NCI-H1105 treated with DMSO at 0.1 percent for 48 hours (cell line): ENCODE results near the gene SUSD6.

Source experiments
- DNase-seq: peaks from one replicate; lab custom pipeline; 2025; lab: John Stamatoyannopoulos, UW

Gene SUSD6

DNA sequence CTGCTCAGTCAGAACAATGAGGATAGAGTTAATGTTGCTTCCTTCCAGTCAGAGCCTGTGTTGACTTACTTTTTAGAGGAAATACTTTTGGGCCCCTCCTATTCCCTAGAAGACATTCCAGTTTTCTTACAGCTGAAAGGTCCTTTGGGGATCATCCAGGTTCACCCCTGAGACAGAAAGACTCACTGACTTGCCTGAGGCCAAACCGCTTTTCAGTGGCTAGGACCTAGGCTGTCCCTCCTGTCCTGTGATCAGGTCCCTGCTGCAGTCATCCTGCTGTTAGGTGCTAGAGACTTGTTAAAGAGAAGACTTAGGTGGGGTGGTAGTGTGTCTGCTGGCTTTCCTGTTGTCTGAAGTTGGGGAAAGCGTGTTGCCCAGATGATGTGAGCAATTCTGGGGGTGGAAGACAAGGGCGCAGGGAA is 39.6 kb downstream of the SUSD6 start:
- DNase-seq = no peak

DNA sequence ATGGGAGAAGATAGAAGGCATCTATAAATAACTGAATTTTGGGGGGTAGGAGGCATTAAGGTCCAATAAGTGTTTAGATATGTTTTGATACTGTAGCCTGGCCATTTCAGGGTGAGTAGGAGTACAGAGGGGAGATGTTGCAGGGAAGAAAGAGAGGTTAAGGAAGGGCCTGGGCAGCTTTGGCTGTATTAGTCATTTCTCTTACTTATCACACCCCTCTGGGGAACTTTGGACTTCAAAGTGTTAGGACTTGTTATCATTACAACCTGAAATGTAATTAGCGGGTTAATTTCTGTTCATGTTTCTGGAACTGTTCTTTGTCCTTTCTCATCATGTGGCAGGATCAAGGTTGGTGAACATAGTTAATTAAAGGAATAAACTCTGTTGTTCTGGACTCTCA is 40.3 kb downstream of the SUSD6 start:
- DNase-seq = no peak

DNA sequence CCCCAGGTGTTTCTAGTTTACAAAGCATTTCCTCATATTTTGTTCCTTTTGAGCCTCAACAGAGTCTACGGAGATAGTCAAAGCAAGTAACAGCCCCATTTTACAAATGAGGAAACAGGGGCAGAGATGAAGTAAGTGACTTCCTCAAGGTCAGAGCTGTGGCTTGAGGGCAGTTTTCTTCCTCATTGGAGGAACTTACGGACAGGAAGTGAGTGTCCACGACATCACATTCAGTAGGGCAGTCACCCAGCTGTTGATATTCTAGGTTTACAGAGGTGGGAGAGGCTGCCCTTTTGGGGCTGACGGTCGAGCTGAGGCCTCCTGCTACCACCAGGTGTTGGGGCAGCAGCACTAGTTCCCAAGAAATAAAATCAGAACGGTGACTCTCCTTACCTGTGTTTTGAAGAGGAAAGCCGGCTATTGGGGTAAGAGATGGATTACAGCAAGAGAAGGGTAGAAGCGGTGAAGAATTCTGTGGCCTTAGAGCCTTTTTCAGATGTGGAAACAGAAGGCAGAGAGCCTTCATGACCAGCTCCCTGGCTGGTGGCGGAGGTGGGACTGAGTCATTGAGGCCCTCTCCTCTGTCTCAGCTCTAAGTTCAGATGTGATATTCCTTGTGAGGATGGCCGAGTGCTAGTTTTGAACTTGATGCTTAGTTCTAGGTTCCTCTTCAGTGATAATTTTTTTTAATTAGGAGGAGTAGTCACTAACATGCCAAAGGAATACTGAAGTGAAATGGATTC is 41.7 kb downstream of the SUSD6 start:
- DNase-seq = no peak

DNA sequence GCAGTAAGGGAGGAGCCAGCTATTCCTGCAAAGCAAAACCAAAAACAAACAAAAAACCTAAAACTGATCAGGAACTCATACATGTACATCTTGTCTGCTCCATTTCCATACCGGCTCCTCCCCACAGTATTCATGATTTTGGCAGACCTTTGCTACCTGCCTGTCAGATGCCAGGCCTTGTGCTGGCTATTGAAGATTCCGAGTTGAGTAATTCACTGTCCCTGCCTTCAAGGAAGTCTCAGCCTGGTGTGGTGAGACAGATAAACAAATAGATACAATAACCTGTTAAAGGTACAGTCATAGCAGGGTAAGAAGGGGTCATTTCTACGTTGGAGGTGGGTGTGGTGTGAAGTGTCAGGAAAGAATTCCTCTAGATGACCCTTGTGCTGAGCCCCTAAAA is 42.7 kb downstream of the SUSD6 start:
- no peak for DNase-seq

DNA sequence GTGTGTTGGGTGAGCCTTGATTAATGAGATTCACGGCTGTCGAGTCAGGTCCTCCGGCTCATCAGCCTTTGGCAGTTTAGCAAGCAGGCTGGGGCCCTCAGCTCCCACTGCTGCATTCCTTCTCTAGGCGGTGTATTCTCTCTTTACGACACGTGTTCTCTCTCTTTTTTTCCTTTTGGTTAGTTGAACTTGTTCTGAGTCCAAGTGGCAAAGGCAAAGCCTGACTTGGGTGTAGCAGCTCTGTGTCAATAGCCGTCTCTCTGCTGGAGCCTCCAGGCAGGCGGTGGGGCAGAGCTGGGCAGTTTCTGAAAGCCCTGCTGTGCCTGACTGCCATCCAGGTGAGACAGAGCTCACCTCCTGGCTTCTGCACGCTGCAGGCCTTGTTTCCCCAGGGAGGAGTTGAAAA is 46.6 kb downstream of the SUSD6 start:
- no peak for DNase-seq

DNA sequence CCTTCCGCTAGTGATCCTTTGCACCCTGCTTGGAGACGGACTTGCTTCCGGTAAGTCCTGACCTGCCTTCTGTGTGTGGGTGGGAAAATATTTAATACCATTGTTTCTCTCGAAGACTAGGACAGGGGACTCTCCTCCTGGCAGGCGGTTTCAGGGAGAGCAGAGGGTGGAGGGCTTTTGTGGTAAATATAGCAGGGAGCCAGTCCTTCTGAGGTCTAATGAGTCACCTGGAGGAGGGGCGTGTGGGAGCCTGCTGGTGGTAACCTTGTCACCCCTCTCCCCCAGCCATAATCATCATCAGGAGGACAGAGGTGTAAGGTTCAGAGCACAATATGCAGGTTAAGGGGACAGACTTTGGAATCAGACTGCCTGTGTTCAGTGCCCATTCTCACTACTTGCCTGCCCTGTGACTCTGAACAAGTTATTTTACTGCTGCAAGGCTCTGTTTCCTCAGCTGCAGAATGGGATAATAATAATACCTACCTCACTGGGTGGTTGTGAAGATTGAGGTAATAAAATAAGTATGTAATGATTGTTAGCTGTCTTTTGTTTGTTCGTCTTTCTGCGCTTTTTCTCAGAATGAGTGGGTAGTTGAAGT is 47.4 kb downstream of the SUSD6 start:
- no peak for DNase-seq

DNA sequence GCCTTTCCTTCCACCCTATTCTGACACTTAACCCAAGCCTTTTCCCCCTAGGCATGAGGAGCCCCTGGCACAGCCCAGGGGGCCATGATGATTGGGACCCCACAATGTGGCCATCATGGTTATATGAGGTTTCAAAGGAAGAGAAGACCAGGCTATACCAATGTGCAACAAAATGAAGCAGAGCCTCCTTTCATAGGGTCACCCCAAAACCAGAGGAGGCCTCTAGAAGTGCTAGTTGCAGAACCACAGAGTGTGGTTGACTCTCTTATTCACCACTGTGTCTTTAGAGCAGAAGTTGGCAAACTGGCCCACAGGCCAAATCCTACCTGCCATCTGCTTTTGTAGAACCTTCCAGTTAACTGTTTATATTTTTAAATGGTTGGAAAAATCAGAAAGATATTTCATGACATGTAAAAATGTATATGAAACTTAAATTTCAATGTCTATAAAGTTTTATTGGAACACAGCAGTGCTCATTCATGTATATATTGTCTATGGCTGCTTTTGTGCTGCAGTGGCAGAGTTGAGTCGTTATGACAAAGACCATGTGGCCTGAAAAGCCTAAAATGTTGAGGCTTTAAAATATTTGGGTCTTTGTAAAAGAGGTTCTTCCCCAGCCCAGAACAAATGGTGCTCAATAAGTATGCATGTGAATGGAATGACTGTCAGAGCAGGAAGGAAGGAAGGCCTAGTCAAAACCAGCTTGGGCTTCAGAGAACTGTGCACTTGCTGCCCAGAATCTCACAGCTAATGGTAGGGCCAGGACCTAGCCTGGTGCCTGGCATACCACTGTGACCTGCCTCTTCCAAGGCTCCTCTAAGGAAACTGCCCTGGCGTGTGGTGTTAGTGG is 49.2 kb downstream of the SUSD6 start:
- no peak for DNase-seq

DNA sequence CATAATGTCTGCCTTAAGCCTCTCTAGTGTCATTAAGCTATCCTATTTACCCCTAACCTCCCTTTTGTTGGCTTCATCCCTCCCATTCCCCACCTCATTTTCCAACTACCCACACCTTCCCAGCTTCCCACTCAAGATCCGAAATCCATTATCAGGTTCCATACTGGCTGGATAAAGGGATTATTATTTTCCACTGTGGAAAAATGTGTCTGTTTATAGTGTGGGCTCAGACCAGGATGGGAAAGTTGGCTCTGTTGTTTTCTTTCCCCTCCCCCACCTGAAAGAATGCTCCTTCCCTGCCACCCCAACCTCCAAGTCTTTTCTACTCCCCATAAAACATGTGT is 49.8 kb downstream of the SUSD6 start:
- DNase-seq = no peak

DNA sequence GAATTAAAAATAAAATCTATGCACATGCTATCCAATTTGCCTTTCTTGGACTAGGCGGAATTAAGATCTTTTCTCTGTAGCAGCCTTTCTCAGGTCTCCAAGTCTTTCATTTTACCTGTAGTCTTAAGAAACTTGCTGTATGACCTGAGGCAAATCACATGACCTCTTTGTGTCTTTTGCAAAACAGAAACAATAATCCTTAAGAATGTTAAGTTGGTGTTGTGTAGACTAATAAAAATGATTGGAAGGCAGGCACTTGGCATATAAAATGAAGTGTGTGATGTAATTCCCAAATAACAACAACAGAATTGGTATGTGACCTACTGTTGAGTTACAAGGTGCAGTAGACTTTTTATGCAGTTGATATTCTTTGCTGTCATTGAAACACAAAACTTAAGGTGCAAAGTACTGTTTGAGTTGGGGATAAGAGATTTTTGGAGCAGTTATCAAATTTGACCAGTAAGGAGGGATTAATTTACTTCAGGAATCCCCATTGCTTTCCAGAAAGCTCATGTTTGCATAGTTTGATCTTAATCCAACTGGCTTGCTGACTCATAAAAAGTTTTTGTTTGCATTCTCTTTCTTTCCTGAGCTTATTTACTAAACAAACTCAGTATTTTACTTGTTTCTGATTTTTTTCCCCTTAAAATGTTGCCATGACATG is 51.4 kb downstream of the SUSD6 start:
- no peak for DNase-seq

DNA sequence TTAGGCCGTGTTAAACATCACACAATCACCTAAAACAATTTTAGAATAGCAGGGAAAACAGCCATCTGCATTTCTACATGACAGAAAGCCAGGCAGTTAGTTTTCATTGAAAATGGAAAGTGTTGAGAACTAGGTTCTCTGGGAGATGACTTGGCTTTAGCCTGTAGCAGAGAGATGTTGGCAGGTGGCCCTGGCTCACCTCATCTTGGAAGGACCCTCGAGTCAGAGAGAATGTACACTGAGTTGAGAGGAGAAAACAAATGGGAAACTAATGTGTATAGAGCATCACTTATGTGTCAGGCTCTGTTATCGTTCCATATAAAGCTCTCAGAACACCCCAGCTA is 51.9 kb downstream of the SUSD6 start:
- DNase-seq = no peak

DNA sequence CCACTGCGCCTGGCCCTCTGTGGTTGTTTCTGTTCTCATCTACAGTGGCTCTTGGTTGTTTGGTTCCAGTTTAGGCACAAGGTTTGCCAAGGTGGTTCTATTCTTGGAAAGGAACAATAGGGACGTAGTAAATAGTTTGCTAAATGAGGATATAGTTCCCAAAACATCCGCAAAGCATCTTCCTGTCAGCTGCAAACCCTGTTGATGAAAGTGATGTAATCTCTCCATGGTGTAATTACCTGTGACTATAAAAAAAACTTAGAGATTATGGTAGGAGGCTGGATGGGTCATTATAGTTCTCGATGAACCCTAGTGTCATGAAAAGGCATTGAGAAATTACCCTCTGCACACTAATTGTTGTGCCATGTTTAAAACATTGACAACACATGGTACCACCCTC is 52.9 kb downstream of the SUSD6 start:
- no peak for DNase-seq

DNA sequence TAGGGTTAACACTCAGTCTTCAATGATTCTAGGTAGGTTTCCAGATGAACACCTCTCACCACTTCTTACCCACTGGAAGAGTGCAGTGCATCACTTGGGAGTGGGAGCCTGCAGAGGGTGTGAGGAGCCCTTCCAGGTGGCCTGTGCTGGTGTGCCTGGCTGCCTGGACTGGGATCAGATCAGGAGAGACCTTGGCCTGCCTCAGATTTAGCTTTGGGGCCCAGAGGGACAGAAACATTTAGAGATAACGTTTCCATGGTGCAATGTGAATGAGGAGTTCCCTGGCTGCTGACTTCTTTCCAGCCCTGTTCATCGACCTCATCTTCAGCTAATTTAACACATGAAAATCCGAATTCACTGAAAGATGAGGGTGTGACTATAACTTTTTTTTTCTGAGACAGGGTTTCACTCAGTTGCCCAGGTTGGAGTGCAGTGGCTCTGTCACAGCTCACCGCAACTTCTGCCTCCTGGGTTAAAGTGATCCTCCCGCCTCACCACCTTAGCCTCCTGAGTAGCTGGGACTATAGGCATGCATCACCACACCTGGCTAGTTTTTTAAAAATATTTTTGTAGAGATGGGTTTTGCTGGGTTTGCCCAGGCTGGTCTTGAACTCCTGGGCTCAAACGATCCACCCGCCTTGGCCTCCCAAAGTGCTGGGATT is 53.6 kb downstream of the SUSD6 start:
- DNase-seq = no peak

DNA sequence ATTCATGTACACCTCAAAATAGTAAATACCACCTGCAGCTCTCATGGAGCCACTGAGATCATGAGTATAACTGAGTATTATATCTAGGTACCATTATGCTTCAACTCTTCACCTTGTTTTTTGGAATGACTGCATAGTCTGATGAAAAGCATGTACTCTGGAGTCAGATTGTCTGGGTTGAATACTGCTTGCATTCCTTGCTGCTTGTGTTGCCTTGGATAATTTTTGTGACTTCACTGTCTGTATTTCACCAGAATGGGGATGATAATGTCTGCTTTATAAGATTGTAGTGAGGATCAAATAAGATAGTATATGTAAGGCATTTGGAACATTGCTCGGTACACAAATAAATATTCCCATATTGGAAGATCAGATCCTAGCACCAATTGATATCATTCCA is 54.2 kb downstream of the SUSD6 start:
- no peak for DNase-seq

DNA sequence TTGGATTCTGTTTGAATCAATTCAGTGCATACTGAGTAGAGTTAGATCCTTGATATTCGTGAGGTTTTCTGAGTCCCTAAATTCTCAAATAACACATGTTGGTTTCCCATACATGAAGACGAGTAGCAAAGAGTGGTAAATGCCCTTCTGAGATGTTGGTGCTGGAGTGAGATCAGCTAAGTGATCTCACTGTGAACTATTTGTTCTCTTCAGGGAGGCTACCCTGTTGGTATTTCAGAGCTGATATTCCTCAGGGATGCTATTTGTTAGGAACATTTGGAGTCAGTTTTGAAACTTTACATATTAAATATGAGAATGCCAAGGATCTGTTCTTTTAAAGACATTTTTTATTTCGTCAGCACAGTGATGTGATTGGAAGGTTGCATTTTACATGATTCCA is 54.7 kb downstream of the SUSD6 start:
- DNase-seq = no peak

DNA sequence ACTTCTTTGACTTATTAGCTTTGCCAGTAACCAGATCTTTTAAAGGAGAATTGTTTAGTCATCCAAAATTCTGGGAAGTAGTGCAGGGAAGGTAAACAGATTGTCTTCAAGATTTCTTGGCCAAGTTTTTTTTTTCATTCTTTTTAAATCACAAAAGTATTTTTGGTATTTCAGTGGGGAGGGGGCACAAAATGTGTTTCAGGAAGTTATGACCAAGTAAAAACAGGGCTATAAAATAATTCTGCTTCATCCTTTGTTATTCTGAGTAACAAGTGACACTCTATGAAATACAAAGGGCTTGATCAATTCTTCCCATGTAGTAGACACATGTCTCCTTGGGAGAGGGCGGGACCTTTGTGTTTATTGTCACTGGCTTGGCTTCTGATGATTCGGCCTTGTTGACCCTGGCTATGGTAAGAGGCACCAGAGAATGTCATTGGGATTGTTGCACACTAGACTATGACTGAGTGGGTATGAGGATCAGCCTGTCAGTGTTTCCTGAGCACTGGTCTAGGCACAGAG is 55.4 kb downstream of the SUSD6 start:
- no peak for DNase-seq

DNA sequence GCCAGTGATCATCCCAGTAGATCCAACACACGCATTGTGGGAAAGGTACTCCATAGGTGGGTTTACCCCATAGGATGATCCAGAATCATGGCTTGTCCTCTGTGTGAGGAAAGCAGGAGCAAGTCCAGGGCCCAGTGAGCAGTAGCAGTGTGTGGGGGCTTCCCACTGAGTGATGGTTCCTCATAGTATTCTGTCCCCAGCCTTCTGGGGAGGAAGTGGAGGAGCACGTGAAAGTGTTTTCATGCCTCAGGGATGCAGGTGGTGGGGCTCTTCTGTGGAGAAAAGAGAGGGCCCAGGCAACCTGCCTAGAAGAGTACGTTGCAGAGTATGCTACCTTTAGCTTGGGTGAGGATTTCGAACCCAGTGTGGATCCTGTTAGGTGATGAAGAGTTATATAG is 56.5 kb downstream of the SUSD6 start:
- DNase-seq = no peak

DNA sequence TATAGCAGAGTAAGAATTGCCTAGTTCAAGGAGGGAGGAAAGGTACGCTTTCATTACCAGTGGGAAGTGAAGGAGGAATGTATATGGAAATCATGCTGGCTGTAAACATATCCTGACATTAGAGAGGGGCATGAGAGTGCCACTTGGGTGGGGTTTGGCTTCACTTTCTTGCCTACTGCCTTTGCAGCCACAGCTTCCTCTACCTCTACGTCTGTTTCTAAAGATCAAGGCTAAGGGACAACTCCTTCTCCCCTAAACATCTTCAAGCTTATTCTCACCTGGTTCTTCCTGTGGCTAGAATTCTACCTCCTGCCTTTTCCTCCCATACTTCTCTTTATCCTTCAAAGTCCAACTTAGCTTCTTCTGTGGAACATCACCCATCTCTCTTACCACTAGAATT is 58.0 kb downstream of the SUSD6 start:
- no peak for DNase-seq

DNA sequence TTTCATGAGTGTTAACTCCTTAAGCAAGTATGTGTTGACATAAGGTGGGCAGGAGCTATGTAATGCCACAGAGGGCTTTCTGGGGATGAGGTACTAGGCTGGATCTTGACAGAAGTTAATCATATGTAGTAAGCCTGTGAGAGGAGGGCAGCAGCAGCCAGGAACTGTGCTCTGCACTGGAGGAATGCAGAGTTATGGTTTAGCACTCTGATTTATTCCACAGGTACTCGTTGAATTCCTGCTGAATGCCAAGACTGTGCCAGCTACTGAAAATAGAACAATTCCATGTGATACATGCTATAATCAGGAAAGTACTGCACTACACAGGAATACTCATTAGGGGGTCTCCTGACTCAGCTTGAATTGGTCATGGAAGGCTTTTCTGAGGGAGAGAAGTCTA is 58.7 kb downstream of the SUSD6 start:
- no peak for DNase-seq

DNA sequence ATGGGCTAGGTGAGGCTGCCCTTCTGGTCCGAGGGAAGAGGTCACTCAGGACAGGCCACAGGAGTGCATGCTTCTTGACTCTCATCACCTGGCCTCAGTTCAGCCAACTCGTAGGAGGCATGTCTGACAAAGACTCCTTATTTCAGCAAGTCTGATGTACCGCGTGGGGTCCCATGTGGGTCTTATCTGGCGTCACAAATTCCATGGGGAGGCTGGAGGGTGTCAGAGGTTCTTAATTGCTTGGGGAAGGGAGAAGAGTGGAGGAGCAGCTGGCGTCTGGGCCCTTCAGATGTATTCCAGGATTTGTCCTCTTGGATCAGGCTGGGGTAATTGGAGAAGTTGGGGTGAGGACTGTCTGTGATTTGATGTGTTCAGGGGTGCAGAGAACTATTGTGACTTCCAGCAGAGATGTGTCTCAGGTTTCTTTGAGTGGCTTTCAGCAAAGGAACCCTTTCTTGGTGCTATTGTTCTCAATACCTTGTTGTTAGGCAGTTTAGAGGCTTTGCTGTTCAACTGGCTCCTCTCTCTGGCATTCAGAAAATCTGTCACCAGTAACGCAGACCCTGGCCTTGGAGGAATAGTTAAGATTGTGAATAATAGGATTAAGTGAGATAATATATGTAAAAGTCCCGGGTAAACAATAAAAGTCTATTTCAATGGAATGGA is 60.1 kb downstream of the SUSD6 start:
- DNase-seq = no peak

DNA sequence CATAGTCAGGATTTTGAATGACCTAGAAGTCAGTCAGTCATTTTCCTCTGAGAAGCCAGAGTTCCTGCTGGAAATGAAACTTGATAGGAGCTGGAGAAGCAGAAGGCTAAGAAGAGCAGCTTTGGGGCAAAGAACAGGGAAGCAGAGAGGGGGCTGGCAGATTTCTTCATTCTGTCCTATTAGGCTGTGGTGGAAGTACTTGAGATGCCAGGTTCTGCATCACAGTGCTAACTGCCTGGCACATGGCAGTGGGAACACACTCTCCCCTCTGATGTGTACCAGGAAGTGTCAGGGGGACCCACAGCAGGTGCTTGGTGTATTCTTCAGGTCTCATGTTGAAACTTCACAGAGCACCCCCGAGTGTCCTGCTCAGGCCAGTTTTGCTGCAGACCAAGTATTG is 61.0 kb downstream of the SUSD6 start:
- DNase-seq = no peak

DNA sequence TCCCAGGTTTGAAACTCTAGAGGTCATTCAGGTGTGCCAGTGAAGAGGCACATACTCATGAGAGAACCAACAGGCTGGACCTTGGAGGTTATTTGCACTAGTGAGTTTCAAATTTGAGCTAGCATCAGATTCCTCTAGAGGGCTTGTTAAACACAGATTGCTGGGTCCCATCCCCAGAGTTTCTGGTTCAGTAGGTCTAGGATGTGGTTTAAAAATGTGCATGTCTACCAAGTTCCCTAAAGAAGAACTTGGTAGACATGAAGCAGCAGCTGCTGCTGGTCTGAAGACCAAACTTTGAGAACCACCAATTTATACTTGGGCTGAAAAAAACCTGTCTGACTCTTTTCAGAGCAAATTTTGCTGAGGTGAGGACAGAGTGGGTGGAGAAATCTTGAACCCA is 61.7 kb downstream of the SUSD6 start:
- DNase-seq = no peak
